ENCODE data around the gene B4GAT1. TPM values are rescaled to one million over a fixed set of nuclear protein-coding genes. Genes with fewer than 3 reads are reported as not detected.

Gene B4GAT1
- total RNA-seq, 1 donor from 2014 or later: 52.9 TPM

GRCh38 chr11:66338276-66339161, 8.9 kb downstream of the B4GAT1 start:
- no peak overlapping the region for H3K27ac ChIP-seq (replicated peaks)

GRCh38 chr11:66337103-66337899, 10.1 kb downstream of the B4GAT1 start:
- intact Hi-C loops (cut with micrococcal nuclease): no loop called here
- no peaks in the 10 kb centered on the region for H3K27me3 ChIP-seq (ENCODE audit: low read depth)

More at GRCh38 chr11:66338276-66339161, 8.9 kb downstream of the B4GAT1 start:
- no peak for TF ChIP-seq CTCF (IDR thresholded peaks at IDR 0.05; ENCODE audit: borderline replicate concordance)
- intact Hi-C loops (cut with micrococcal nuclease): no loop called here
- H3K27me3 ChIP-seq (ENCODE audit: low read depth): no peaks in the 10 kb centered on the region
- DNase-seq: no peak
- no peak overlapping the region for H3K4me3 ChIP-seq
- peaks cover 60% of the 10 kb centered on the region for H3K36me3 ChIP-seq
- H3K9me3 ChIP-seq (replicated peaks): no peaks in the 10 kb centered on the region
- H3K4me1 ChIP-seq: peaks cover 35% of the 10 kb centered on the region

DNA sequence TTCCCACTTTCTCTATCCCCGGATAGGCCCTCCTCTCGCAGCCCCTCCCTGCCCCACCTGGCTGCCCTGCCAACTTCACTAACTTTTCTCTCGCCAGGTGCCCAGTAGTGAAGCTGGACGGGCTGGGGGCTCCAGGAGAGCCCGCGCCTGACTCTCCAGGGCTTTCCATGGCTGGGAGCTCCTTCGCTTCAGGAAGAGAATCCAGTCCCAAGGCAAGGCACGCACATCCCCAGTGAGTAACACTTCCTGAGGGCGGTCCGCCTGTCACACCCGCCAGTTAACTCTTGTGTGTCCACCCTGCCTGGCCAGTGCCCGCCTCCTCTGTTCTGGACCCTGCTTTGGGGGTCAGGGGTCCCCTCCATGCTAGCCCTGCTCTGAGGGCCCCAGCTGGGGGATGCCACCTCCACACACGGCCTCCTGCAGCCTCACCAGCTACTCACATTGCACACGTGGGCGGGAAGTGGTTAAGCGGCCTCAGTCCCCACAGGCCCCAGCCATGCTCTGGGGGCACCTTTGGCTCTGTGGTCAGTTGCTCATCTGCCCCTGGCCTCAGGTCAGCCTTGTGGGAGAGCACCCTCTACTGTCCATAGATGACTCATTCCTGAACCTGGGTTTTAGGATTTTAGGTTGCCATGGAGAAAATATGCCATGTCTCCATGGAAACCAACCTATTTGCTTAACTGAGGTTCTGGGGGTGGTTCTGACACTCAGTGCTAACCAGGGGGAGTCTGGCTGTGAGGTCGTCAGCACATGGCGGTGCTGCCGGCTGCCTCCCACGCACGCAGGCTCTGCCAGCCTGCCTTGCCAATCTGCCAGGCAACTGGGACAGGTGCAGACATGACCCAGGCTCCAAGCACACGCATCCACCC, 11.0 kb downstream of the B4GAT1 start, which contains the start of gene RIN1:
TSS of gene RIN1 (minus strand) at position 201 of the 869 bp plus-strand sequence. CDS start at position 169, 32 bp downstream.
- H3K9me3 ChIP-seq (replicated peaks): no peaks in the 10 kb centered on the region
- H3K4me1 ChIP-seq: peaks cover 27% of the 10 kb centered on the region
- peak; percentile 52 for TF ChIP-seq CTCF (IDR thresholded peaks at IDR 0.05; ENCODE audit: borderline replicate concordance)
- intact Hi-C loops (cut with micrococcal nuclease): no loop called here
- peak within 1 kb of the TSS; percentile 79 for H3K4me3 ChIP-seq
- H3K36me3 ChIP-seq: peaks cover 57% of the 10 kb centered on the region
- H3K27me3 ChIP-seq (ENCODE audit: low read depth): no peaks in the 10 kb centered on the region
- H3K27ac ChIP-seq (replicated peaks): peak within 1 kb of the TSS; percentile 88
- no peak for DNase-seq

More at GRCh38 chr11:66337103-66337899, 10.1 kb downstream of the B4GAT1 start:
- TF ChIP-seq CTCF (IDR thresholded peaks at IDR 0.05; ENCODE audit: borderline replicate concordance): no peak
- Histone ChIP-seq H3K27ac (replicated peaks) (peak overlapping the region; percentile 88), H3K36me3 (peaks cover 65% of the 10 kb centered on the region), H3K9me3 (replicated peaks) (no peaks in the 10 kb centered on the region), H3K4me3 (peak overlapping the region; percentile 79), H3K4me1 (peaks cover 27% of the 10 kb centered on the region)
- DNase-seq: no peak

DNA sequence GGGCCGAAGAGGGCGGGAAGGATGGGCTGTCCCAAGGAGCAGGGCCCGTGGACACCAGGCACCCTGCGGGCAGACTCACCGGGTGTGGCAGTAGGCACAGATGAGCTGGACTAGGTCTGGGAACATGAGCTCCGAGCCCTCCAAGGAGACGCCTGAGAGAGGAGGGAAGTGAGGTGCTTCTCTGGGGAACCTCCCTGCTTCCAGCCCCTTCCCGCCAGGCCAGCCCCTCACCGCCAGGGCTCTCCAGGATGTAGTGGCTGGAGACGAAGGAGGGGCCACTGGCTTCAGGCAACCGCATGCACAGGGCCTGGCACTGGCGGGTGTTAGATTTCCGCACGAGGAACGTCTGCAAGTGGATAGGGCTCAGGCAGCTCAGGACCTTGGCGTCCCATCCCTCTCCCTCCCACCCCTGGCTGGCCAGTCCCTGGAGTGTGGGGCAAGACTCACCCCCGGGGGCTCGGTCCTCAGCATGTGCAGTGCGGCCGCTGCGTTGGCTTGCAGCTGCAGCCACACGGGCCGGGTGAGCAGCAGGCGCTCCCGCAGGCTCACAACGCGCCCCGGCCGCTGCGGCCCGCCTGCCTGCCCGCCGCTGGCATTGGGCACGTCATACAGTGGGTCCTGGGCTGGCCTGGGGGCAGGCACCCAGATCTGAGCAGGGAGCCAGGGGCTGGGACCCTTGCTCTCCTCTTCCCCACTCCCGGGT, 11.7 kb downstream of the B4GAT1 start:
- intact Hi-C loops (cut with micrococcal nuclease): no loop called here
- DNase-seq: no peak
- TF ChIP-seq CTCF (IDR thresholded peaks at IDR 0.05; ENCODE audit: borderline replicate concordance): no peak
- peak overlapping the region; percentile 88 for H3K27ac ChIP-seq (replicated peaks)
- H3K36me3 ChIP-seq: peaks cover 49% of the 10 kb centered on the region
- H3K4me1 ChIP-seq: peaks cover 27% of the 10 kb centered on the region
- H3K9me3 ChIP-seq (replicated peaks): no peaks in the 10 kb centered on the region
- no peaks in the 10 kb centered on the region for H3K27me3 ChIP-seq (ENCODE audit: low read depth)
- peak overlapping the region; percentile 79 for H3K4me3 ChIP-seq

All from left ventricle myocardium inferior (tissue), 1 donor.